Activated T-helper 1 cell treated with anti-CD3 and anti-CD28 coated beads, Interleukin-2, amount 50 U/mL, for 16 hours (primary cell): ENCODE data around the gene INKA1.
A peak's percentile ranks its signal among the peaks of the same experiment; 100 is the strongest.

Experiments
- DNase-seq, 2 donors: peaks; one replicate each; pipeline ENCODE4 v3.0.0-alpha.2; 2020; ENCODE audit warnings: low read depth in 1 of 2, low spot score in 1 of 2

Gene INKA1

DNA sequence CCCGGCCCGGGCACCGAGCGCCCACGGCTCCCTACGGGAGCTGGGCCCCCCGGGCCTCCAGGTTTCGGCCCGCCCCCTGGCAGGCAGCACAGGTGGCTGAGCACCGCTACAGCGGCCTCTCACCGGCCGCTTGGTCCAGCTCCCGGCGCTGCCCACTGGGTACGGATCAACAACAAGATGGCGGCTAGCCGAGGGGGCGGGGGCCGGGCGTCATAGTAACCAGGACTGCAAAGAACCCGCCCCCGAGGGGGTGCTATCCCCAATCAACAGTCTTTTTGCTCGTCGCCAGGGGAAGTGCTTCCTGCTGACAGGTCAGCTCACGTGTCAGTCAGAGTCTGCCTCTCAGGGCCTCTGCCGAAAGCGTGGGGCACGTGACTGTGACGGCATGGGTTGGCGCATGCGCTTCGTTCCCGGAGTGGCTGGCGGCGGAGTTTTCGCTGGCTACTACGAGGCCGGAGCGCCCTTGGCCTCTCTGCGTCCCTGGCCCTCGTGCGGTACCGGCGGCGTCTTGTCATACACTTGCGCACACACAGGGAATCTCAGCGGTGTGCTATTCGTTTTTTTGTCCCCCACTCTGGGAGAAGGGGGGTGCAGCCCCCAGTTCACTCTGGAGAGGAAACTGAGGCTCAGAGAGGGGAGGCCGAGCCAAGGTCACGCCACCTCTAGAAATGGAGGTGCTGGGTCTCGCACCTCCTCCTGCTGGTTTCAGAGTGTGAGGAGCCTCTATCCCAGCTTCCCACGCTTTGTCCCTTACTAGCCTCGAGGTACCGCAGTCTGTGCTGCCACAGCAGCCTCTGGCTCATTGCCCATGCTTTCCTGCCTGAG, 16.5 kb upstream of the INKA1 start, which contains the start of gene IP6K1:
Gene IP6K1 (minus strand): TSS at position 186 of the 825 bp plus-strand sequence. CDS start 38,502 bp downstream, outside the sequence.
- peak; percentile 99 for DNase-seq

DNA sequence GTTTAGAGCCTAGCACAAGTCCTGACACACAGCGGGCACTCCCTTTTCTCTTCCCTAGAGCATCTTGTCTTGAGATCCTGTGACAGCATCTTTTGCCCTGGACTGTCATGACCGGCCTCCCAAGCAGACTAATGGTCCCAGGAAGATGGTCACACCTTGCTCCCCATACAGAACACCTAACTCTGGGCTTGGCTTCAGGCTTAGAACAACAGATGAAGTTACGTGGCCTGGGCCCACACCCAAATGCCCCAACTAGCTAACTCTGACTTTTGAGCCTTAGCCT, 15.9 kb upstream of the INKA1 start:
- no peak for DNase-seq

GRCh38 chr3:49787536-49787935, 15.5 kb upstream of the INKA1 start:
- no peak for DNase-seq

DNA sequence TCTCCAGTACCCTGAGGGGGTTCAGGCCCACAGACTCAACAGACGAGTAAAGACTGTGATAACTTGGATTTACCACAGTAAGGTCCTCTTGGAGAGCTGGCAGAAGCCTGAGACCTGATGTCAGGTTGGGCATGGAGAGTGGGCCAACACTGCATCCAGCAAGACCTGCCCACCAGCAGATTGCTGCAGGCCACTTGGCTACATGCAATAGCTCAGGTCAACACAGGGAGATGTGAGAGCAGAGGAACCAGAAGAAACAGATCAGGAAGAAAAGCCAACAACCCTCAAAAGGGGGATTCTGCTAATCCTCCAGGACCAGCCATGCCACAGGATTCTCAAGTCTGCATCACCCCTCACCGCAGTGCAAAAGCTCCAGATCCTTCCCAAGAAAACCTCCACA, 15.0 kb upstream of the INKA1 start:
- DNase-seq = no peak

GRCh38 chr3:49790626-49791411, 12.2 kb upstream of the INKA1 start:
- no peak for DNase-seq

- DNase-seq = no peak
Observed at GRCh38 chr3:49791571-49791970, 11.5 kb upstream of the INKA1 start.

- DNase-seq = no peak
Observed at GRCh38 chr3:49792371-49793150, 10.5 kb upstream of the INKA1 start.

DNA sequence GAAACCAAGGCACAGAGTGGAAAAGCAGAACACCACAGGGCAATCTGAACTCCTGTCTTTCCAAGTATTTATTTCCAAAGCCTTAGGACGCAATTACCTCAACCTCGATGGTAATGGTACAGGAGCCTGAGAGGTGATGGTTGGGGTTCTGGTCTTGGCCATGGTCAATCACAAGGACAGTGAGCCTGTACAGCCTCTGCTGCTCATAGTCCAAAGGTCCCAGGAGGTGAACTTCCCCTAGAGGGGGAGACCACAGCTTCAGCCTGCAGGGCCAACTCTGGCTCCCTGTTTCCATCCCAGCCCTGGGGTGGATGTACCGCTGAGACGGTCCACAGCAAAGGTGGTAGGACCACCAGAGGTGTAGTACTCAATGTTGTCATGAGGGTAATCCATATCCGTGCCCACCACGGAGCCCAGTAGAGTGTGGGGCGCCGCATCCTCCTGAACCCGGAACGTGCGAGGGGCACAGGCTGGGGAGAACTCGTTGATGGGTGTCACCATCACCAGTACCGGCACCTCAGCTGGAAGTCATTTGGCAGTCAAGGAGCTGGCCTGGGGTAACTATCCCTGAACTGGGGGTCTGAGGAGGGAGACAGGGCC, 9.5 kb upstream of the INKA1 start:
- no peak for DNase-seq

DNA sequence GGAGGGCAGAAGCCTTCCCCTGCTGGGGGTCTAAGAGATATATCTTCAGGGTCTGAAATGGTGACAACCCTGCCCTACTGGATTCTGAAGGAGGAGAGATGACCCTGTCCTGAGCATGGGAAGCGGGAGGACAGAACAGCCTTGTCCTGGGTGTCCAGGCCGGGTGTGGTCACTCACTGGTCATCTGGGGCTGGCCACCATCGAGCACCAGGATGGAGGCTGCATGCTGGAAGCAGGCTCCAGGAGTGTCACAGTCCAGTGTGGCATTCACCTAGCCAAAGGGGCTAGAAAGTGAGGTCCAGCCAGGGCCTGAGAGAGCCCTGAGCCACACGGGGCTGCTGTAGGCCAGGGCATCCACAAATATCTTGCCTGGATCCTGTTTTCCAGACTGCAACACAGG, 8.6 kb upstream of the INKA1 start:
- DNase-seq = no peak

DNA sequence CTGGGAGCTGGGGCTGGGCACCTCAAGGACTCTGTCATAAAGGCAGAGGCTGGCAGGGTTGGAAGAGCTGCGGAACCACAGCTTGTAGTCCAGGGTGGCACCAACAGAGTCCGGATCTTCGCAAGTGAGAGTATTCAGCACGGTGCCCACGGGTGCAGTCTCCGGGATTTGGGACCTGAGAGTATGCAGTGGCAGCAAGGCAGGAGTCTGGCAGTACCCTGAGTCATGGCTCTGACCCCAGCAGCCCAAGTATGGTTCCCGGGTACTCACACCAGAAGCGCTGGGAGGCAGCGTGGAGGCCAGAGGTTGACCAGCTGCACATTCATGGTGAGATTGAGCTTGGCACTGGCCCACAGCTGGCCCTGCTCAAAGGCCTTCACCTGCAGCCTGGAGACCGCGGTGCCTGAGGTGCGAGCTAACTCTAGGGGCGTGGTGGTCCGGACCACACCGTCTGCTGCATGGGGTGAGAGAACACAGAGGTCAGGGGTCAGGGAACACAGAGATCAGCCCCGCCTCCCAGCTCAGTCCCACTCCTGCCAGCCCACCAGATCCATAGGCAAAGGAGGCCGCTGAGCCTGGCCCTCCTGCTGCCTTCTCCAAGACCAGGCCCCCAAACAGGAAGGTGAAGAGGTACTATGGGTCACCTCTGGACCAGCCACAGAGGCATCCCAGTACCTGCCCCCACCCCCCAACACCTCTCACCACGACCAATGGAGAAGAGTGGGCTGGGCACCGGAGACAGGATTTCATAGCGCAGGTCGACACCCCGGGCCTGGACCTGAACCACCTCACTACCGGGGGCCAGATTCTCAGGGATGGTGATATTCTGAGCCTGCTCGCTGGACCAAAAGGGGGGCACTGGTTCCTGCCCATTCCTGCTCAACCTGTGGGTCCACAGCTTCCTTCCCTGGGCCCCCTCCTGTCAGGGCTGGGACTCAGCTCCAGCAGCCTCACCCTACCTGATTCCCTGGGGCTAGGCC, 7.8 kb upstream of the INKA1 start:
- no peak for DNase-seq

DNA sequence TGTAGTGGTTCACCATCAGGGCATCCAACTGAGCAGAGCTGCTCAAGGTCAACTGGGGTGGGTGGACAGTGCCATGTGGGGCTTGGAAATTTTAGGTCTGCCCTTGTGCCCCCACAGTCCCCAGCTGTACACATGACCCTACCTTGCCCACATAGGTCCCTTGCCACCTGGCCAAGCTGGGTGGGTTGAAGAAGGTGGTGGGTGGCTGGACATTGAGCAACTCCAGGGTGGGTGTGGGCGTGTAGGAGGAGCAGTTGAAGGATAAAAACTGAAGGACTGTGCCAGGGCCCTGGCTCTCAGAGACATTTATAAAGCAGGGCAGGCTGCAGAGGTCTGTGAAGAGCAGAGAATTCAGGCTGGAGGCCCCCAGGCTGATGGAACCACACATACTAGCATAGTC, 4.0 kb upstream of the INKA1 start:
- DNase-seq = no peak

GRCh38 chr3:49799761-49800160, 3.3 kb upstream of the INKA1 start, which contains the start of gene CDHR4:
TSS of gene CDHR4 (minus strand) at chr3:49799873. CDS start at chr3:49799812, 61 bp downstream.
- no peak for DNase-seq

GRCh38 chr3:49801160-49801559, 1.9 kb upstream of the INKA1 start:
- no peak for DNase-seq

- DNase-seq = peak in 1 of 2 donors; percentile 17
Observed at GRCh38 chr3:49803465-49804140, 542 bp downstream of the INKA1 start.

- DNase-seq = no peak
Observed at GRCh38 chr3:49804141-49805041, 1.3 kb downstream of the INKA1 start.

GRCh38 chr3:49805367-49805782, 2.3 kb downstream of the INKA1 start:
- DNase-seq = no peak

- DNase-seq = no peak
Observed at GRCh38 chr3:49805897-49806701, 3.0 kb downstream of the INKA1 start.

DNA sequence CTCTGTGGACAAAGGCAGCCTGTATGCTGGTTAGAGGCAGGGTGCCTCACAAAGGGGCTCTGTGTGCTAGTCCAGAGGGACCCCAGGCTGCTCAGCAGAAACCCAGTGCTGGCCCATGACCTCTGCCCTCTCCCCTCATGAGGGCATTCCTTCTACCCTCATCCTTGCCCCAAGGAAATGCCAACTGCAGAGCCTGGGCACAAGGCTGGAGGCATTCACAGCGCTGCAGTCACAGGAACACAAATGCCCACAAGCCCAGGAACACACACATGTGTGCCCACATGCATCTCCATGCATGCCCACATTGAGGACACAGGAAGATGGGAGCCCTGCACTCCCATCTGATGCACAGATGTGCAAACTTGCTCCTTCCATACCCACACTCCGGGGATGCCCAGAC, 3.8 kb downstream of the INKA1 start:
- no peak for DNase-seq
